Measurements from ENCODE around the gene CACNA1C. TPM values are rescaled to one million over a fixed set of nuclear protein-coding genes. Genes with fewer than 3 reads are reported as not detected.
"Not testable (repeated sequence)": the region's sequence is repeated elsewhere in the genome, so short reads cannot be mapped to it uniquely, and the experiment has no call there.

Gene CACNA1C
- total RNA-seq, 4 donors from 2014 or later: 44.1 to 104 (median 49.4) TPM

DNA sequence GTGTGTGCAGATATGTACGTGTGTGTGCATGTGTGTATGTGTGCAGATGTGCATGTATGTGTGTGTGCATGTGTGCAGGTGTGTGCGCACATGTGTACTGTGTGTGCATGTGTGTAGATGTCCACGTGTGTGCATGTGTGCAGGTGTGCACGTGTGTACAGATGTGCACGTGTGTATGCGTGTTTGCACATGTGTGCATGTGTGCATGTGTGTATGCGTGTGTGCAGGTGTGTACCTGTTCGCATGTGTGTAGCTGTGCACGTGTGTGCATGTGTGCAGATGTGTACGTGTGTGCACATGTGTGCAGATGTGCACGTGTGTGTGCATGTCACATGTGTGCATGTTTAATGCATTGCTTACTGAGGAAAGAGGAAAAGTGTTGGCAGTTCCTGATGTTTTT is 686.3 kb downstream of the CACNA1C start:
- Histone ChIP-seq H3K4me3 (no peak overlapping the region), H3K9me3 (no peaks in the 10 kb centered on the region), H3K27me3 (peaks cover 0 to 16% (median 0%) of the 10 kb centered on the region in 4 donors), H3K36me3 (no peaks in the 10 kb centered on the region), H3K27ac (replicated peaks in 1 of 4) (no peak overlapping the region), H3K4me1 (no peaks in the 10 kb centered on the region)
- 81% methylated on average over 11 of the region's 11 CpGs for WGBS
- peak; percentile 37 for DNase-seq (ENCODE audit: extremely low spot score)
- intact Hi-C loops (cut with DNase I): no loop called here
- TF ChIP-seq EP300 (IDR thresholded peaks at IDR 0.05) (no peak), POLR2AphosphoS5 (IDR thresholded peaks at IDR 0.05) (no peak), POLR2A (IDR thresholded peaks at IDR 0.05; ENCODE audit: low read depth) (no peak)
- TF ChIP-seq, protein P1, sequence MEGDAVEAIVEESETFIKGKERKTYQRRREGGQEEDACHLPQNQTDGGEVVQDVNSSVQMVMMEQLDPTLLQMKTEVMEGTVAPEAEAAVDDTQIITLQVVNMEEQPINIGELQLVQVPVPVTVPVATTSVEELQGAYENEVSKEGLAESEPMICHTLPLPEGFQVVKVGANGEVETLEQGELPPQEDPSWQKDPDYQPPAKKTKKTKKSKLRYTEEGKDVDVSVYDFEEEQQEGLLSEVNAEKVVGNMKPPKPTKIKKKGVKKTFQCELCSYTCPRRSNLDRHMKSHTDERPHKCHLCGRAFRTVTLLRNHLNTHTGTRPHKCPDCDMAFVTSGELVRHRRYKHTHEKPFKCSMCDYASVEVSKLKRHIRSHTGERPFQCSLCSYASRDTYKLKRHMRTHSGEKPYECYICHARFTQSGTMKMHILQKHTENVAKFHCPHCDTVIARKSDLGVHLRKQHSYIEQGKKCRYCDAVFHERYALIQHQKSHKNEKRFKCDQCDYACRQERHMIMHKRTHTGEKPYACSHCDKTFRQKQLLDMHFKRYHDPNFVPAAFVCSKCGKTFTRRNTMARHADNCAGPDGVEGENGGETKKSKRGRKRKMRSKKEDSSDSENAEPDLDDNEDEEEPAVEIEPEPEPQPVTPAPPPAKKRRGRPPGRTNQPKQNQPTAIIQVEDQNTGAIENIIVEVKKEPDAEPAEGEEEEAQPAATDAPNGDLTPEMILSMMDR (IDR thresholded peaks at IDR 0.05): no peak

DNA sequence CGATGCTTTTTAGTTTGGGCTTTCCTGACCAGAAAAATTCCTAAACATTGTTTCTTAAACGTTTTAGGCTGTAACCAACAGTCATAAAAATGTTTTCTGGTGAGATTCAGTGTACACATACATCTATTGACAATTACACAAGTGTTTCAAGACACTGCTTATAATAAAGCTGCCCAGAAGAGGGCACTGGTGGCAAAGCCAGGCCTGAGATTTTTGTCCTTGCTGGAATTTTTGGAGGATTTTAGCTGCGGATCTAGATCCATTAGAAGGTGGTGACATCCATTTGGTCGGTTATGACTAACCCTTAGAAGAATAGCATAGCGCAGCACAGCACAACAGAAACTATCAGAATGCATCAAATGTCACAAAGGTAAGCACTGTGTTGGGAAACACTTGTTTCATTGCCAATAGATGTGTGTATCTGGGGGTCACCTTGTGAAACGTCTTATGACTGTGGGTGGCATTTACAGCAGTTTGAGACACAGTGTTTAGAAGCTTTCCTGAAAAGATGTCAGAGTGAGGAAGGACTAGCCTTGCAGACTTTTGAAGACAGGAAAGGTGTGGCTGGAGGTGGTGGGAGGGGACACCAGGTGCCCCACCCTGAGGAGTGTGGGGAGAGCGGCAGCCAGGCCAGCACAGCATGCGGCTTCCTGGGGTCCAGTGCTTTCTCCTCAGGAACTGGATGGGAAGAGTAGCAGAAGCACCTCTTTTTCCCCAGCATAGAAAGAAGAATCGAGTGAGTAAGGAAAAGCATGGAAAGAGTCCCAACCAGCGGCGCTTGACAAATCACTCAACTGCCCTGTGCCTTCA is 687.2 kb downstream of the CACNA1C start:
- H3K4me1 ChIP-seq: no peaks in the 10 kb centered on the region
- 53% methylated on average over 11 of the region's 11 CpGs for WGBS
- no peak overlapping the region for H3K27ac ChIP-seq (replicated peaks in 1 of 4)
- no peaks in the 10 kb centered on the region for H3K36me3 ChIP-seq
- H3K4me3 ChIP-seq: no peak overlapping the region
- intact Hi-C loops (cut with DNase I): no loop called here
- peak; percentile 45 for DNase-seq (ENCODE audit: extremely low spot score)
- no peaks in the 10 kb centered on the region for H3K9me3 ChIP-seq
- peaks cover 0 to 11% (median 0%) of the 10 kb centered on the region in 4 donors for H3K27me3 ChIP-seq
- TF ChIP-seq, protein P1 (IDR thresholded peaks at IDR 0.05): peak; percentile 26 to 40 (median 39)
- TF ChIP-seq POLR2A (IDR thresholded peaks at IDR 0.05; ENCODE audit: low read depth): no peak

DNA sequence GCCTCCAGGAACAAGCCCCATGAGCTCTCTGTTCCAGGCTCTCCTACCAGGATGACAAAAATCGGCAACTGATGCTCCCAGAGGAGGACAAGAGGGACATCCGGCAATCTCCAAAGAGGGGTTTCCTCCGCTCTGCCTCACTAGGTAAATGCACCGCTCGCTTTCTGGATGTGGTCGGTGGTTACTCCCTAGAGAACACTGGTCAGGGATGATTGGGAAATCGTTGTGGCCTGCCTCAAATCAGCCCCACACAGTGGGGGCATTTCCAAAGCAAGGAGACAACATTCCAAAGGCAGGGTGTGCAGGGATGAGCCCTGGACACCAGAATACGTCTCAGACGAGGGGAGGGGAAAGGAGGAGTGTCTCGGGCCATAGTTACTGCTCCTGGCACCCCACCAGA is 689.2 kb downstream of the CACNA1C start:
- H3K36me3 ChIP-seq; H3K9me3 ChIP-seq; H3K4me1 ChIP-seq; intact Hi-C loops (cut with DNase I); H3K4me3 ChIP-seq; H3K27me3 ChIP-seq; DNase-seq (ENCODE audit: extremely low spot score); H3K27ac ChIP-seq (replicated peaks in 1 of 4): not testable (repeated sequence)
- 56% methylated on average over 9 of the region's 10 CpGs for WGBS

DNA sequence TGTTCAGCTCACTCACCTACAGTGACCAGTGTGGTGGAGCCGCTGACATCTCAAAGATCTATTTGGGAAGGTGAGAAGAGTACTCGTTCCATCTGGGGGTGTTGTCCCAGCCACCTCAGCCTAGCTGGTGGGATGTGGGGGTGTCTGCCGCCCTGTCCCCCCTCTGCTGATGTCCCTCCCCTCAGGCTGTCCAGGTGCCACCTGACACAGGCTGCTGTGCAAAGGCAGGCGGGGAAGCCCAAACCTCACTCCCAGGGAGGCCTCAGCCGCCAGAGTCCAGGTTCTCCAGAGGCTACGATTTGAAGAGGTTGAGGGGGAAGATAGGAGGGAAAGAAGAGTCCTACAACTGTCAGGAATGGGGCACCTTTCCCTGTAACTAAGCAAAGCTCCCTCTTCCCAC is 690.7 kb downstream of the CACNA1C start:
- TF ChIP-seq EP300 (IDR thresholded peaks at IDR 0.05): no peak
- no peak for TF ChIP-seq POLR2AphosphoS5 (IDR thresholded peaks at IDR 0.05)
- Histone ChIP-seq H3K27ac (replicated peaks in 1 of 4) (no peak overlapping the region), H3K4me1 (no peaks in the 10 kb centered on the region), H3K27me3 (no peaks in the 10 kb centered on the region), H3K36me3 (no peaks in the 10 kb centered on the region), H3K4me3 (no peak overlapping the region), H3K9me3 (no peaks in the 10 kb centered on the region)
- intact Hi-C loops (cut with DNase I): no loop called here
- no peak for DNase-seq (ENCODE audit: extremely low spot score)
- 89% methylated on average over 3 of the region's 6 CpGs for WGBS

DNA sequence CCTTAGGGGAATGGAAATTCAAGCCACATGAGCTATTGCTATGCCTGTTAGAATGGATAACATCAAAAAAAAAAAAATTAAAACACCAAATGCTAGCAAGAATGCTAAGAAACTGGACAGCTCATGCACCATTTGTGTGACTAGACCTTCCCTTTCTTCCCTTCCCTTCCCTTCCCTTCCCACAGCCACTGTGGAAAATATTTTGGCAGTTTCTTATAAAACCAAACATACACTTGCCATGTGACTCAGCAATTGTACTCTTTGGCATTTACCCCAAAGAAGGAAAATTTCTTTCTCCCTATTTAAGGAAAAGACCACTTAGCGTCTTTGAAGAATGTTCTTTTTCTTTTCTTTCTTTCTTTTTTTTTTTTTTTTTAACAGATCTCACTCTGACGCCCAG is 692.9 kb downstream of the CACNA1C start:
- whole genome bisulfite sequencing: 51% methylated on average over 2 of the region's 2 CpGs
- Histone ChIP-seq H3K9me3 (no peaks in the 10 kb centered on the region), H3K4me3 (no peak overlapping the region), H3K36me3 (no peaks in the 10 kb centered on the region), H3K27me3 (peaks cover 0 to 14% (median 0%) of the 10 kb centered on the region in 4 donors), H3K4me1 (no peaks in the 10 kb centered on the region), H3K27ac (replicated peaks in 1 of 4) (no peak overlapping the region)
- TF ChIP-seq, protein P1 (IDR thresholded peaks at IDR 0.05): no peak
- TF ChIP-seq EP300 (IDR thresholded peaks at IDR 0.05) (no peak), POLR2AphosphoS5 (IDR thresholded peaks at IDR 0.05) (no peak), POLR2A (IDR thresholded peaks at IDR 0.05; ENCODE audit: low read depth) (no peak)
- intact Hi-C loops (cut with DNase I): no loop called here
- no peak for DNase-seq (ENCODE audit: extremely low spot score)

Other genes starting within 250 kb of the CACNA1C start
- gene LRTM2, start 232.4 kb upstream of the CACNA1C start, total RNA-seq: under 1 TPM in 1 of 4 donors, not detected in 3; 0.17 TPM
- 1 to 10 TPM in 3 of 4 donors, under 1 TPM in 1; 0.84 to 3.8 (median 3.4) TPM for gene CACNA2D4, start 134.3 kb upstream of the CACNA1C start, total RNA-seq
- 10 to 100 TPM; 22.0 to 26.5 (median 24.4) TPM for gene DCP1B, start 48.5 kb upstream of the CACNA1C start, total RNA-seq